GM19351 (cell line): ENCODE results near the gene DBN1.
A peak's percentile ranks its signal among the peaks of the same experiment; 100 is the strongest.

ENCODE experiments used
- ATAC-seq: cut with Tn5 transposase; IDR thresholded peaks from one replicate; pipeline ENCODE4 v1.9.1; 2021; ENCODE audit warnings: mild to moderate bottlenecking, moderate library complexity; ENCODE audit not compliant: unreplicated experiment

Gene DBN1

DNA sequence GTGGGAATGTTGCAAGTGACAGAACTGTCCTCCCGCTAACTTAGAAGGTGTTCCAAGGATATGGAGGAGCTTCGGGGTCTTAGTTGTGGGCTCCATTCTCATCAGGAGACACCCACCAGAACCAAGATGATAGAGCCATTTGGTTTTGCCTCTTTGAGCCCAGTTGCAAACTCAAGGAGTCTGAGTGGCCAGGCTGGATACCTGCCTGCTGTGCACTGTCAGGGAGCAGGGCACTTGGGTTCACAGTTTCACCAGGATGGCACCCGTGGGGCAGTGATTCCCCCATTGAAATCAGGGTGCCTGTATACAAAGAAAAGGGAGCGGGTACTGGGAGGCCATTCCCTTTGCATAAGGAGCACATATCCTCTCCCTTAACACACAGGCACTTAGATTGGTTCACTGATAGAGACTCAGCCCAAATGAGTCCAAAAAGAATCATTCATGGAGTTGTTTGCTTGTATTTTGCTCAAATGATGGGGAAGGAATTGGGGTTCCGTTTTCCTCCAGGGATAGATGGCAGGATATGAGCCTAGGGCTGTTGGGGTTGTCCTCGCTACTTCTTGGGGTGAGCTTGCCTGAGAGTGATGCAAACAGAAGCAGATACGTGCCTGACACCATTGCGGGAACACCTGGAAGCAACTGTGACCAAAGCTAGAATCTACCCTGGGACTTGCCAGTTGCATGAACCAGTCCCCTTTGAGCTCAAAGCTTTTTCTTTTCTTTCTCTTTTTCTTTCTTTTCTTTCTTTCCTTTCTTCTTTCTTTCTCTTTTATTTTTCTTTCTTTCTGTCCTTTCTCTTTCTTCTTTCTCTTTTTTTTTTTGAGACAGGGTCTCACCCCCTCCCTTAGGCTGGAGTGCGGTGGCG, 28.1 kb downstream of the DBN1 start:
- no peak for ATAC-seq

DNA sequence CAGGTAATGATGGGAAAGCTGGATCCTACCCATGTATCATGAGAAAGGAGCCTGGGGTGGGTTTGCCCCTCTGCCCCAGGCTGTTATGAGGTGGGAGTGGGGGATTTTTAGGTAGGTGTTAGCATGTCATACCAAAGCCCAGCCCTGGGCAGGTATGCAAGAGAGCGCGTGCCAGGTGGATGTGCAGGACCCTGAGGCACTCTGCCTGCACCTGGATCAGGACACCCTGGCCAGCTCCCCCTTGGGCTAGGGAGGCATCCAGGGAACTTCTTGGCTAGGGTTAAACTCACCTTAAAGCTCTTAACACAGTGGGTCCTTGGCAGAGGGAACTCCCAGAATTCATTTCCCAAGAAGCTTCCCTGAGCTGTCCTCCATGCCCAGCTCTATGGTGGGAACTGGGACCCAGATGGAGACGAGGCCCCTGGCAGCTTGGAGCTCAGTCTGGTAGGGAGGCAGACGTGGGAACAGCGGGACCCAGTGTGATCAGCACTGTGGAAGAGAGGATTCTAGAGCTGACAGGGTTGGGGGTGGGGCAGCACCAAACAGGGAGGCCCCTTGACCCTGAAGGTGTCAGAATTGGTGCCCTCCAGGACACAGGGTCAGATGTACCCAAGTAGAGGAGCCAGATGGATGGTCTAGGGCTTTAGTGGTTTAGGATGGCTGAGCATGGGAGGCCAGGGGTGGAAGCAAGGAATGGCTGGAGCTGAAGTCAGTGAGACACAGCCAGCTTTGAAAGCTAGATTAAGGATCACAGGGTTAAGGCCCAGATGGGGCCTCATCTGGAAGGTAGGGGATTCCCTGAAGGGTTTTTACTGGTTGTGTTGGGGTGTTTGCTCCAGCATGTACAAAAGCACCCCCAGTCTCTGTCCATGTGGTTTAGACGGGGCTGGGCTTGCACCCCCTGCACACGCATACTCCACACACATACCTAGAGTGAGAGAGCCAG, 29.1 kb downstream of the DBN1 start:
- no peak for ATAC-seq

DNA sequence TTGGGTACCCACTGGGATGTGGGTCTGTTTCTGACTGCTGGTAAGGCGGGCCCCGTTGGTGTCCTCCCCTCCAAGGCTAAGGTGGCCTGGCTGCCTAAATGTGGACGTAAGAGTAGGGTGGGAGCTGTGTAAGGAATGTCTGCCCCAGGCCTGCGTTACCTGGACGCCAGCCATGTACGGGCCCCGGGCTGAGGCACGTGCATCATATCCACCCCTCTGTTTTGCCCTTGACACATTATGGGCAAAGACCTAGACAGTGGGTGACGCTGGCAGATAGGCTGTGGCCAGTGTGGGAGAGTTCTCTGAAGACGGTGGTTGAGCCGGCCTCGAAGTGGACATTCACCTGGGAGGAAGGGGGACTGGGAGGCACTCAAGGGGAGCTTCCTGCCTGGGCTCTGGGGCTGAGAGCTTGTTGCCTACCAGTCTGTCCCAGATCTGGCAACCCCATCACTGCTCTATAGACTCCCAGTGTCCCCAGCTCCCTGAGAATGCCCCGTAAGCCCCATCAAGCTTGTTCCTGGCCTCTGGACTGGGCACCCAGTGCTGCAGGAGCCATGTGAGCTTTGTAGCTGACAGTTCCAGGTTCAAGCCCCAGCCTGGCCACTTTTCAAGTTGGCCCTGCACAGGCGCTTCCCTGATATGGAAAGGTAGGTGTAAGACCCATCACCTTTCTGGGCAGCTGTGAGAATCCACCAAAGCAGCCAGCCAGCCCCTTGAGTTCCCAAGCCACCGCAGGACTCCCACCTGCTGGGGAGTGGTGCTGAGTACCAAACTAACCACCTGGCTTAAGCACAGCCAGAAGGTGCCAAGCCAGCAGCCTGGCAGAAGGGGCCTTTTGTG, 30.1 kb downstream of the DBN1 start:
- ATAC-seq, result no peak

DNA sequence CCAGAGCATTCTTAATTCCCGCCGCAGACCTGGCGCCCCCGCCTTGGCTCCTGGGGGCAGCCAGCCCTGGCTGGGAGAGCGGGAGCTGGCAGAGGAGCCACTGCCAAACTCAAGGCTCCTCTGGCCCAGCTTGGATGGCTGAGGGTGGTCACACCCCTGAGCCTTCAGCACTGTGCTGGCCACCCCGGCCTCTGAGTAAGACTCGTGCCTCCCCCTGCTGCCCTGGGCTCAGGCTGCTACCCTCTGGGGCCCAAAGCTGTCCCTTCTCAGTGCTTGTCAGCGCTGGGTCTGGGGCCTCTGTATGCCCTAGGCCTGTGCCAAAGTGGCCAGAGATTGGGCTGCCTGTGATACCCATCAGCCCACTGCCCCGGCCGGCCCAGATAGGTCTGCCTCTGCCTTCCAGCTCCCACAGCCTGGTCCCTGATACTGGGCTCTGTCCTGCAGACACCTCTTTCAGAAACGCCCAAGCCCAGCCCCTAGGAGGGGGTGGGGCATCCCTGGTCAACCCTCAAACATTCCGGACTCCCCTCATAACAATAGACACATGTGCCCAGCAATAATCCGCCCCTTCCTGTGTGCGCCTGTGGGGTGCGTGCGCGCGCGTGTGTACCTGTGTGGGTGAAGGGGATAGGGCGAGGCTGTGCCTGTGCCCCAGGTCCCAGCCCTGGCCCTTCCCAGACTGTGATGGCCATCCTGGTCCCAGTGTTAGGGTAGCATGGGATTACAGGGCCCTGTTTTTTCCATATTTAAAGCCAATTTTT, 31.2 kb downstream of the DBN1 start:
- no peak for ATAC-seq

DNA sequence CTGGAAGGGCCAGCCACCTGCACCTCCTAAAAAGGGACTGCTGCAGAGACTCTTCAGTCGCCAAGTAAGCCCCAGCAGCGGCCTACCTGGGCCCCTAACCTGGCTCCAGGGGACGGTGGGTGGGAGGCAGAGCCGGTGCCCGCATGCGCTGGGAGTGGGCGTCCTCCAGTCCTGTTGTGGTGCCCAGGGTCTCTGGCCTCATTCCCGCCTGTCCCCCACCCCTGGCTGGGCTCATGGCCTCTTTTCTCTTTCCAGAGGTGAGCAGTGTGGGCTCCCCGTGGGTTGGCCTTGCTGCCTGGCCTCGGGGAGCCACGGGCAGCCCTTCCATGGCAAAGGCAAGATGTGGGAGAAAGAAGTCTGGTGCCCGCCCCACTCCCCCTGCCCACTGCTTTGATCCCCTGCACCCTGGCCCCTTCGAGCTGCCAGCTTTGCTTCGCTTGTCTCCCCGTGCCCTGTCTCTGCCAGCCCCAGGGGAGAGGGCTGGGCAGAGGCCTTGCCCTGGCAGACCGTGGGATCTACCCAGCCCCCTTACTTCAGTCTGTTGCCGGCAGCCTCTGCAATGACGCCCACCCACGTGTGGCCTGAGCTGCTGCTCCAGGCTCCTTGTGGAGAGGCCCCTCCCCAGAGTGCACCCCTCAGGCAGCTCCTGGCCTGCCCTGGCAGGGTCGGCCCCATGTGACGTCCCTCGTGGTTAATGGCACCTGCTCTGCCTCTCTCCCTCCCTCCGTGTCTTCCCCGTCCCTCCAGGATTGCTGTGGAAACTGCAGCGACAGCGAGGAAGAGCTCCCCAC, 32.2 kb downstream of the DBN1 start:
- ATAC-seq, result no peak

DNA sequence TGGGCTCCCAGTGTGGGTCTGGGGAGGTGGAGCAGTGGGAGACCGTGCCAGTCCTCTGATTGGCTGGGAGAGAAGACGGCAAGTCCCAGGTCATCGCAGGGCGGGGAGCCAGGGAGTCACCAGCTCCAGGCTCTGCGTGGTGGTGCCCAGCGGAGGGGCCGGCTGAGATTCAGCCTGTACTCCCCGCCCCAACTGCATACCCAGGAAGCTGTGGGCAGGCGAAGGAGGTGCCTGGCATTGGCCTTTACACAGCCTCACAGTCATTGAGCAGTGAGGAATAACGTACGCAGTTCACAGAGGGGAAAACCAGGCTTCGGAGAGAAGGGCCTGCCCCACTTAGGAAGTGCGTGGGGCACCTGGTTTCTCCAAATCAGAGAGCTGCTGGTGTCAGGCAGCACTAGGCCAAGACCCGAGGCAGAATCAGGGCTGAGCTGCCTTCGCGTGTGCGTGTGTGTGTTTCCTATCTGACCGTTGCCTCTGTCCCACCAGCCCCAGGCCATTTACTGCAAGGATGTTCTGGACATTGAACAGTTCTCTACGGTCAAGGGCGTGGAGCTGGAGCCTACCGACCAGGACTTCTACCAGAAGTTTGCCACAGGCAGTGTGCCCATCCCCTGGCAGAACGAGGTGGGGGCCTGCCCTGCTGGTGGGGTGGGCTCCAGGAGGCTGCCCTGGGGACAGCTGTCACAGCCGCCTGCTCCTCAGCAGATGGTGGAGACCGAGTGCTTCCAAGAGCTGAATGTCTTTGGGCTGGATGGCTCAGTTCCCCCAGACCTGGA, 33.0 kb downstream of the DBN1 start:
- no peak for ATAC-seq

DNA sequence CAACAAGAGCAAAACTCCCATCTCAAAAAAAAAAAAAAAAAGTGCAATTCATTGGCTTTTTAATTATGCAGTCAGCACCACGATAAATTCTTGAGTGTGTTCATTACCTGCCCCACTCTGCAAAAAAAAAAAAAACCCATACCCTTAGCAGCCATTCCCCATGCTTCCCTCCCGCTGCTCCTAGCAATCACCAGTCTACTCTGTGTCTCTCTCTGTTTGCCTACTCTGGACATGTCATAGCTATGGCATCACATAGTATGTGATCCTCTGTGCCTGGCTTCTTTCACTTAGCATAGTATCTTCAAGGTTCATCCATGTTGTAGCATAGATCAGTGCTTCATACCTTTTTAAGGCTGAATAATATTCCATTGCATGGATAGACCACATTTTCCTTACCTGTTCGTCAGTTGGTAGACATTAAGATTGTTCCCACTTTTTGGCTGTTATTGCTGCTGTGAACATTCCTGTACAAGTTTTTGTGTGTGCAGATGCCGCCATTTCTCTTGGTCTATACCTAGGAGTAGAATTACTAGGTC, 33.8 kb downstream of the DBN1 start:
- ATAC-seq, result no peak

DNA sequence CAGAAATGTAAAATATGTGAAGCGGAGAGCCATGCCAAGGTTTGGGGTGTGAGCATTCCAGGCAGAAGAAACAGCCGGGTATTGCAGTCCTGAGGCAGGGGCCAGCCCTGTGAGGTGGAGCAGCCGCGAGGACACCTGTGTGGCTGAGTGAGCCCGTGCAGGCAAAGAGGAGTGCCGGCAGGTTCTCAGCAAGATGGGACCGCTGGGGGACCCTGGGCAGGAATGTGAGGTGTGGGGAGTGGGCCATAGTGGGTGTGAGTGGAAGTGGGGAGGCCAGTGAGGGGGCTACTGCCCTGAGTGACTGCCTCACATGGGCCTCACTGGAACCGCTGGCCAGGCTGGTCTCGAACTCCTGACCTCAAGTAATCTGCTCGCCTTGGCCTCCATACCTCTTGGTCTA, 35.0 kb downstream of the DBN1 start:
- ATAC-seq, result no peak

DNA sequence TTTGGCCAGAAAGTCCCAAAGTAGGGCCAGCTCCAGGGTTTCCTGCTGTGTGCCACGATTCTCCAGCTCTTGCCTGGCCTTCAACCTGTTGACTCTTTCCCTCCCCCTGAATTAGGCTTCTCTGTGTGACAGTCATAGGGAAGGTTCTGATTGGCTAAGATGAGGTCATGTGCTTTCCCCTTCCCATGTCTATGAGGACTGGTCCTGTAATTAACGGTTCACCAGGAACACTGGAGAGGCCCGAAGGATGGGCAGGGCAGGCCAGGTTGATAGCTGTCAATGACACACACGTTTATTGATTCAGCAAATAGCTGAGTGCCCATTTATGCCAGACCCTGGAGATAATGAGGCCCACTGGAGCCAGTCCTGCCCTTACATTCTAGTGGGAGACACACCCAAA, 35.8 kb downstream of the DBN1 start:
- no peak for ATAC-seq

DNA sequence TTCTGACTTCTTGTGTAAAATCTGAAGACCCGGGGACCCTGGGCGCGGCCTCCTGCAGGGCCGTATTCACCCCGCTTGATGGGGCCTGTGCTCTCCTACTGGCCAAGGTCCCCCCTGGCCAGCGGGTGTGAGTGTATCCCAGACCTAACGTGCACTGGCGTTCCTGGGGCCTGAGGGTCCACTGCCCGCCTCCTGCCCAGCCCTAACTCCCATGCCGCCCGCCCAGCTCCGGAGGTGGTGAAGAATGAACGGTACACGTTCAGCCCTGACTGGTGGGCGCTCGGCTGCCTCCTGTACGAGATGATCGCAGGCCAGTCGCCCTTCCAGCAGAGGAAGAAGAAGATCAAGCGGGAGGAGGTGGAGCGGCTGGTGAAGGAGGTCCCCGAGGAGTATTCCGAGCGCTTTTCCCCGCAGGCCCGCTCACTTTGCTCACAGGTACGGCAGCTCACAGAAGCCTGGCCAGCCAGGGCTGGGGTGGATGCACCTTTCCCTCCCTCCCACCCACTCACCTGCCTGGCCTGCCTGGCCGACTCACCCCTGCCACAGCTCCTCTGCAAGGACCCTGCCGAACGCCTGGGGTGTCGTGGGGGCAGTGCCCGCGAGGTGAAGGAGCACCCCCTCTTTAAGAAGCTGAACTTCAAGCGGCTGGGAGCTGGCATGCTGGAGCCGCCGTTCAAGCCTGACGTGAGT, 37.4 kb downstream of the DBN1 start:
- ATAC-seq, result no peak

DNA sequence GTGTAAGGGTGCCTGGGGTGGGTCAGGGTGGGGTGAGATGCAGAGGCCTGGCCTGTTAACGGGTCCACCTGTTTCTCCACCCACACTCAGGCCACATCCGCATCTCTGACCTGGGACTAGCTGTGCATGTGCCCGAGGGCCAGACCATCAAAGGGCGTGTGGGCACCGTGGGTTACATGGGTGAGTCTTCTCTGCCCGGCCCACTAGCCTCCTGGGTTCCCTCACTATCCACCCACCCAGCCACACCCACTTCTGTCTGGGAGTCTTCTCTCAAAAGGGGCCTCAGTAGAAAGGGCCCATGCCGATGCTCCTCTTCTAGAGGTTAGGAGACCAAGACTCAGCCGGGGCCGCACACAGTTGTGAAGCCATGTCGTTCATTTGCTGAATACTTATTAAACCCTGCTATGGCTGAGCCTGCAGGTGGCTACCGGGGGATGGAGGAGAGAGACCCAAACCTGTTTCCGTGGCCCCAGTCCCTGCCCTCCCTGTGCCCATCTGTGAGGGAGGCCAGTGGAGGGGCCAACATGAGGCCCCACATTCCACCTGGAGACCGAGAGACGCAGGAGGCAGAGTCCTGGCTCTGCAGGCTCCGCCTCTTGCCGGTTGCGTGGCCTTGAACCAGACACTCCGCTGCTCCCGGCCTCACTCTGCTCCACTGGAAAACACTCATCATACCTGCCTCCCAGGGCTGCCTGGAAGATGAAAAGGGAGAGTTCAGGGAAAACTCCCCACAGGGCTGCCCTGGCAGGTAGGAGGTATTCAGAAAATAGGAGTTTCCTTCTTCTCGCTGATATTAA, 38.3 kb downstream of the DBN1 start:
- no peak for ATAC-seq

DNA sequence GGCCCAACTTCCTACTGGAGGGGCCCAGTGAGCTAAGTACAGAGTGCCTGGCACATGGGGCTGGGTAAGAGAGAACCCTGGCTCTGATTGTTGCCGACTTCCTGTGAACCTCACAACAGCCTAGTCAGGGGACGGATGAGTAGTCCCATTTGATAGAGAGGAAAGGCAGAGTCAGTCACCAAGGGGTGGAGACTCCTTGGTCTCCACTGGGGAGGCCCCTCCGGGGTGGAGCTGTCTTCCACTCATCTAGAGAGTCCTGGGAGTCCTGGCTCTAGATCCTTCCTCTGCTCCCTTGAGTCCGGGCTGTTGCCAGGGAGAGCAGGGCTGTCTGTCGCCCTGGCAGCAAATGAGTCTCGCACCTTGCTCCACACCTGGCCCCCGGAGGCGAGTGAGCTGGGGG, 39.0 kb downstream of the DBN1 start:
- ATAC-seq, result no peak

DNA sequence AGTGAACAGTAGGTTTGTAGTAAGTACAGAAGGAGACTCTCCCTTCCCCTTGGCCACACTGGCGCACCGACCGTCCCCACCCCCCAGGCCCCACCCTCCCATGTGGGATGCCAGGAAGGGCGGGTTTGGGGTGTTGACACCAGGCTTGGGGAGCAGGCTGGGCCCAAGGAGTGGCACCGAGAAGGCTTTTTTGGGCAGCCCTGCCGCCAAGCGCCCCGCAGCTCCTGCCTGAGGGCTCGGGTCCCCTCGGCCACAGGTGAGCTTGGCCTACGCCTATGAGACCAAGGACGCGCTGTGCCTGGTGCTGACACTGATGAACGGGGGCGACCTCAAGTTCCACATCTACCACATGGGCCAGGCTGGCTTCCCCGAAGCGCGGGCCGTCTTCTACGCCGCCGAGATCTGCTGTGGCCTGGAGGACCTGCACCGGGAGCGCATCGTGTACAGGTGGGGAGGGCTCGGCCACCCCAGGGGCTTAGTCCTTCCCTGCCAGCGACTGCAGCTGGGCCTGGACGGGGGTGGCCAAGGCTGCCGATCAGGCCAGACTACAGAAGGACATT, 39.7 kb downstream of the DBN1 start:
- ATAC-seq, result no peak

DNA sequence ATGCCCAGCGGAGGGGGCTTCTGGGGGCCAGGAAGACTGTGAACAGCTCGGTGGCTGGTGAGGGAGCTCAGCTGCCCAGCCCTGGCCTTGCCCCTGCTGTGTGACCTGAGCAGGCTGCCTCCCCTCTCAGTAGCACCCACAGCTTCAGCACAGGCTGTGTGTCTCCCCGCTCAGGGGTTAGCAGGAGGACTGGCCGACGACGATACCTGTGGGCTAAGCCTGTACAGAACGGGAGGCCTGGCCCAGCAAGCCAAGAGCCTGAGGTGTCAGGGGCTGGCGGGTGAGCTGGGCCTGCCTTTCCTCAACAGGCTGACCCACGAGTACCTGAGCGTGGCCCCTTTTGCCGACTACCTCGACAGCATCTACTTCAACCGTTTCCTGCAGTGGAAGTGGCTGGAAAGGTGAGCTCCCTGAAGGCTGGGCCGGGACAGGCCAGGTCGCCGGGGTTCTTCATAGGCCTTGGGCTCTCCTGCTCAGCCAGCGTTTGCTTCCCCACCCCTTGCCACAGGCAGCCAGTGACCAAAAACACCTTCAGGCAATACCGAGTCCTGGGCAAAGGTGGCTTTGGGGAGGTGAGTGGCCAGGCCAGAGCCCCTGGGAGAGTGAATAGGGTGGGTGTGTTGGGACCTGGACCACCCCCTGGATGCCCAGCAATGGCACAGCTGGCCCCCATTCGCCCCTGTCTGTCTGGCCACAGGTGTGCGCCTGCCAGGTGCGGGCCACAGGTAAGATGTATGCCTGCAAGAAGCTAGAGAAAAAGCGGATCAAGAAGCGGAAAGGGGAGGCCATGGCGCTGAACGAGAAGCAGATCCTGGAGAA, 40.4 kb downstream of the DBN1 start:
- ATAC-seq, result no peak

DNA sequence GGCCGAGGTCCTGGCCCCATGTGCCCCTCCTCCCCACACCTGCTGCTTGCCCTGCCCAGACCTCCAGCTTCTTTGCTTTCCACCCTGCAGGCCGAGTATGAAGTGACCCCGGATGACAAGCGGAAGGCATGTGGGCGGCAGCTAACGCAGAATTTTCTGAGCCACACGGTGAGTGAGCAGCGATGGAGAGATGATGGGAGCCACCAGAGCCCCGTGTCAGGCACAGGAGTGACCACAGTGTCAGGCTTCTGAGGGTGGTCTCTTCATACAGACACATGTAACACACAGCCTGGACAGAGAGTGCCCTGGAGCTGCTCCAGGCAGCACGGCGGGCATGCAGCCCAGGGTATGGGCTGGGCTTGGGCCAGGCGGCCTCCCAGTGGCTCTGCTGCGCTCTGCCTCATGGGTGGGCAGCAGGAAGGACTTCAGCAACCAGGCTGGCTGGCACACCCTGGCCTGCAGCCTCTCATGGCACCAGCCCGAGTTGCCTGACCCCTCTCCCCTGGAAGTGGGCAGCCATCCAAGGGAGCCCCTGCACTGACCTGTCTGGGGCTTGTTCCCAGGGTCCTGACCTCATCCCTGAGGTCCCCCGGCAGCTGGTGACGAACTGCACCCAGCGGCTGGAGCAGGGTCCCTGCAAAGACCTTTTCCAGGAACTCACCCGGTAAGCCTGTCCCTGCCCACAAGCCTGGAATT, 41.1 kb downstream of the DBN1 start:
- ATAC-seq, result peak; percentile 8
